ENCODE results near the gene PIM1.

The PIM1 gene

DNA sequence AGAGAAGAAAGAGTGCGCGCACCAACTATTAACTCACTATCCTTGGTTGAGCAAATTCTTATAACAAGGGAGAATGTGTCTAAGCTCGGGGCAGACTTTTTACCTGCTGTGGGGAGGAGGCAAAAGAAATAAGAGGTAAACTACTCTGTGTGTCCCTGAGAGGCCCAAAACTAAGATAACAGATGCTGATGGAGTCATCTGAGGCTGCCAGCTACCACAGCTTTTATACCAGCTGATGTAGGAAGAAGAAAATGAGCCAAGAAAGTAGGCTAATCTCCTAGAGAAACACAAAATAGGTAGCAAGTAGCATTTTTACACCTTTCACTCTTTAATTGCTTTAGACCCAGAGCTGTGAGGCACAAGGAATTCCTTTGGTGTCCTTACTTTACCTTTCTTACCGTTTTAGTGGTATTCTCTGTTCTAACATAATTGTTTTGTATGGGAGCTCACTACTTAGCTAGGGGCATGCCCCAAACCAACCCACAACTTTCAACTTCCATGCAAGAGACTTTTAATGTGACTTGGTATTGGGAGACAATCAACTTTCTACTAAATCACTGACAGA, 27.8 kb upstream of the PIM1 start:
- Histone ChIP-seq H3K27me3 (ENCODE audit: insufficient read depth, poor library complexity, severe bottlenecking) (no peaks in the 10 kb centered on the region), H3K27ac (replicated peaks) (no peak overlapping the region), H3K4me3 (replicated peaks; ENCODE audit: insufficient read depth, low read length) (no peak overlapping the region)
- no peak for DNase-seq (ENCODE audit: low read depth in 1 of 2, low spot score in 1 of 2)
- TF ChIP-seq, protein P1, sequence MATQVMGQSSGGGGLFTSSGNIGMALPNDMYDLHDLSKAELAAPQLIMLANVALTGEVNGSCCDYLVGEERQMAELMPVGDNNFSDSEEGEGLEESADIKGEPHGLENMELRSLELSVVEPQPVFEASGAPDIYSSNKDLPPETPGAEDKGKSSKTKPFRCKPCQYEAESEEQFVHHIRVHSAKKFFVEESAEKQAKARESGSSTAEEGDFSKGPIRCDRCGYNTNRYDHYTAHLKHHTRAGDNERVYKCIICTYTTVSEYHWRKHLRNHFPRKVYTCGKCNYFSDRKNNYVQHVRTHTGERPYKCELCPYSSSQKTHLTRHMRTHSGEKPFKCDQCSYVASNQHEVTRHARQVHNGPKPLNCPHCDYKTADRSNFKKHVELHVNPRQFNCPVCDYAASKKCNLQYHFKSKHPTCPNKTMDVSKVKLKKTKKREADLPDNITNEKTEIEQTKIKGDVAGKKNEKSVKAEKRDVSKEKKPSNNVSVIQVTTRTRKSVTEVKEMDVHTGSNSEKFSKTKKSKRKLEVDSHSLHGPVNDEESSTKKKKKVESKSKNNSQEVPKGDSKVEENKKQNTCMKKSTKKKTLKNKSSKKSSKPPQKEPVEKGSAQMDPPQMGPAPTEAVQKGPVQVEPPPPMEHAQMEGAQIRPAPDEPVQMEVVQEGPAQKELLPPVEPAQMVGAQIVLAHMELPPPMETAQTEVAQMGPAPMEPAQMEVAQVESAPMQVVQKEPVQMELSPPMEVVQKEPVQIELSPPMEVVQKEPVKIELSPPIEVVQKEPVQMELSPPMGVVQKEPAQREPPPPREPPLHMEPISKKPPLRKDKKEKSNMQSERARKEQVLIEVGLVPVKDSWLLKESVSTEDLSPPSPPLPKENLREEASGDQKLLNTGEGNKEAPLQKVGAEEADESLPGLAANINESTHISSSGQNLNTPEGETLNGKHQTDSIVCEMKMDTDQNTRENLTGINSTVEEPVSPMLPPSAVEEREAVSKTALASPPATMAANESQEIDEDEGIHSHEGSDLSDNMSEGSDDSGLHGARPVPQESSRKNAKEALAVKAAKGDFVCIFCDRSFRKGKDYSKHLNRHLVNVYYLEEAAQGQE (IDR thresholded peaks at IDR 0.05; ENCODE audit: insufficient replicate concordance, low read depth) = no peak
- TF ChIP-seq SPI1 (IDR thresholded peaks at IDR 0.05; ENCODE audit: borderline replicate concordance, low read depth) = no peak
- TF ChIP-seq POLR2AphosphoS5 (IDR thresholded peaks at IDR 0.05; ENCODE audit: low read depth) = no peak
- no peak for TF ChIP-seq GABPA (IDR thresholded peaks at IDR 0.05; ENCODE audit: low read depth)
- TF ChIP-seq, protein P2, sequence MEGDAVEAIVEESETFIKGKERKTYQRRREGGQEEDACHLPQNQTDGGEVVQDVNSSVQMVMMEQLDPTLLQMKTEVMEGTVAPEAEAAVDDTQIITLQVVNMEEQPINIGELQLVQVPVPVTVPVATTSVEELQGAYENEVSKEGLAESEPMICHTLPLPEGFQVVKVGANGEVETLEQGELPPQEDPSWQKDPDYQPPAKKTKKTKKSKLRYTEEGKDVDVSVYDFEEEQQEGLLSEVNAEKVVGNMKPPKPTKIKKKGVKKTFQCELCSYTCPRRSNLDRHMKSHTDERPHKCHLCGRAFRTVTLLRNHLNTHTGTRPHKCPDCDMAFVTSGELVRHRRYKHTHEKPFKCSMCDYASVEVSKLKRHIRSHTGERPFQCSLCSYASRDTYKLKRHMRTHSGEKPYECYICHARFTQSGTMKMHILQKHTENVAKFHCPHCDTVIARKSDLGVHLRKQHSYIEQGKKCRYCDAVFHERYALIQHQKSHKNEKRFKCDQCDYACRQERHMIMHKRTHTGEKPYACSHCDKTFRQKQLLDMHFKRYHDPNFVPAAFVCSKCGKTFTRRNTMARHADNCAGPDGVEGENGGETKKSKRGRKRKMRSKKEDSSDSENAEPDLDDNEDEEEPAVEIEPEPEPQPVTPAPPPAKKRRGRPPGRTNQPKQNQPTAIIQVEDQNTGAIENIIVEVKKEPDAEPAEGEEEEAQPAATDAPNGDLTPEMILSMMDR (IDR thresholded peaks at IDR 0.05; ENCODE audit: insufficient read depth, low read length) = no peak

DNA sequence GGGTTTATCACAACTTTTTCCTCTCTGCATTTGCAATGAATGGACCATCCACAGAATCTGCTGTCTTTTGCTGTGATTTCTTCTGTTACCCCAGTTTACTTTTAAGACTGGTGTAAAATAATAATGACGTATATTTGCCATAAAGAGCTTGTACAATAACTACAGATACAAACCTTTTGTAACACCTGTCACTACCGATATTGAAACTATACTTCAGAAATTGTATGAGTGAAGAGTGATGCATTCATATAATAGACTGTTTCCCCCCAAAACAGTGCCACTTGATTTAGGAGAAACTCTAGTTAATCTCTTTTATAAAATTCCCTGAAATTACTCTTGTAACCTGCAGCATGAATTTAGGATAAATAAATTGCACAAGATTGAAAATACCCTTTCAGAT, 26.4 kb upstream of the PIM1 start:
- no peaks in the 10 kb centered on the region for H3K27me3 ChIP-seq (ENCODE audit: insufficient read depth, poor library complexity, severe bottlenecking)
- TF ChIP-seq GABPA (IDR thresholded peaks at IDR 0.05; ENCODE audit: low read depth) (no peak), SPI1 (IDR thresholded peaks at IDR 0.05; ENCODE audit: borderline replicate concordance, low read depth) (no peak), POLR2AphosphoS5 (IDR thresholded peaks at IDR 0.05; ENCODE audit: low read depth) (no peak)
- TF ChIP-seq, protein P2 (IDR thresholded peaks at IDR 0.05; ENCODE audit: insufficient read depth, low read length) = no peak
- TF ChIP-seq, protein P1 (IDR thresholded peaks at IDR 0.05; ENCODE audit: insufficient replicate concordance, low read depth) = no peak
- no peak overlapping the region for H3K4me3 ChIP-seq (replicated peaks; ENCODE audit: insufficient read depth, low read length)
- no peak for DNase-seq (ENCODE audit: low read depth in 1 of 2, low spot score in 1 of 2)
- H3K27ac ChIP-seq (replicated peaks) = no peak overlapping the region

DNA sequence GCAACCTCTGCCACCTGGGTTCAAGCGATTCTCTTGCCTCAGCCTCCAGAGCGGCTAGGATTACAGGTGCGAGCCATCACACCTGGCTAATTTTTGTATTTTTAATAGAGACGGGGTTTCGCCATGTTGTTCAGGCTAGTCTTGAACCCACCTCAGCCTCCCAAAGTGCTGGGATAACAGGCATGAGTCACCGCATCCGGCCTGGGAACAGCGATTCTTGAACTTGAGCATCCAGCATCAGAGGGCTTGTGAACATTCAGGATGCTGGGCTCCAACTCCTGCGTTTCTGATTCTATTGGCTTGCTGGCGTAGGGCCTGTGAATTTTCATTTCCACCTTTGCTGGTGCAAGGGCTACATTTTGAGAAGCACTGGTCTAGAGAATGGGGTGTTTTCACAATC, 24.5 kb upstream of the PIM1 start:
- DNase-seq (ENCODE audit: low read depth in 1 of 2, low spot score in 1 of 2) = no peak
- TF ChIP-seq SPI1 (IDR thresholded peaks at IDR 0.05; ENCODE audit: borderline replicate concordance, low read depth) (no peak), GABPA (IDR thresholded peaks at IDR 0.05; ENCODE audit: low read depth) (no peak), POLR2AphosphoS5 (IDR thresholded peaks at IDR 0.05; ENCODE audit: low read depth) (no peak)
- TF ChIP-seq, protein P2 (IDR thresholded peaks at IDR 0.05; ENCODE audit: insufficient read depth, low read length) = no peak
- TF ChIP-seq, protein P1 (IDR thresholded peaks at IDR 0.05; ENCODE audit: insufficient replicate concordance, low read depth) = no peak
- no peak overlapping the region for H3K27ac ChIP-seq (replicated peaks)
- no peaks in the 10 kb centered on the region for H3K27me3 ChIP-seq (ENCODE audit: insufficient read depth, poor library complexity, severe bottlenecking)
- H3K4me3 ChIP-seq (replicated peaks; ENCODE audit: insufficient read depth, low read length) = no peak overlapping the region

All from HL-60 (cell line).